NCI-H524 treated with DMSO at 0.1 percent for 48 hours (cell line): ENCODE data around the gene NDUFAF3.

Experiments used
- DNase-seq: peaks from one replicate; lab custom pipeline; 2025; lab: John Stamatoyannopoulos, UW

The NDUFAF3 gene, protein sequence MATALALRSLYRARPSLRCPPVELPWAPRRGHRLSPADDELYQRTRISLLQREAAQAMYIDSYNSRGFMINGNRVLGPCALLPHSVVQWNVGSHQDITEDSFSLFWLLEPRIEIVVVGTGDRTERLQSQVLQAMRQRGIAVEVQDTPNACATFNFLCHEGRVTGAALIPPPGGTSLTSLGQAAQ

DNA sequence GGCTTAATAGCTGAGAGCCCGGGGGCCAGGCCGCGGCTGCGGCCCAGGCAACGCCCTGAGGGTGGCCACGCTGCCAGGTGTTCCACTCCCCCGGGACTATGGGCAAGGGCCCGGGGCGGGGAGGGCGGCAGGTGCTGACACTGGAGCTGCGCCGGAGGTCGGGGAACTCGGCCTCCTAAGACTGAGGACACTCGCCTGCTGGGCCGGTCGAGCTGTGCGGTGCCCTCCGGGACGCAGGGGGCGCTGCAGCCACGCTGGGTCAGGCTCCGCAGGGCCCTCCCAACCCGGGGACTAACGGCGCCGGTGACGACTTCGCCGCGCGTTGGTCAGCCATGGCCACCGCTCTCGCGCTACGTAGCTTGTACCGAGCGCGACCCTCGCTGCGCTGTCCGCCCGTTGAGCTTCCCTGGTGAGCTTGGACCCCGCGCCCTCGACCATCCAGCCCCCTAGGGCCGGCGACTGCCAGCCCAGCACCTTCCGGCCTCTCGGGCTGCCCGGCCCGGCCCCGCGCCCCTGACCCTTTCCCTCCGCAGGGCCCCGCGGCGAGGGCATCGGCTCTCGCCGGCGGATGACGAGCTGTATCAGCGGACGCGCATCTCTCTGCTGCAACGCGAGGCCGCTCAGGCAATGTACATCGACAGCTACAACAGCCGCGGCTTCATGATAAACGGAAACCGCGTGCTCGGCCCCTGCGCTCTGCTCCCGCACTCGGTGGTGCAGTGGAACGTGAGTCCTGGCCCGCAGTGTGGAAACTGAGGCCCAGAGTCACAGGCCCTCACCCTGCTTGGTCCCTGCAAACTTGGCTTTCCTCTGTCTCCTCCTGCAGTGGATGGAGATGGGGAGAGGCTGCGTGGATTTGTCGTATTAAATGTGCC, at the start of gene NDUFAF3:
TSS of gene NDUFAF3 (plus strand) at position 309 of the 875 bp plus-strand sequence. CDS start at position 333, 24 bp downstream.
- DNase-seq, result peak; percentile 67

- no peak for DNase-seq
Observed at GRCh38 chr3:48974076-48974864, 47.7 kb upstream of the NDUFAF3 start.

- no peak for DNase-seq
Observed at GRCh38 chr3:48979451-48979850, 42.5 kb upstream of the NDUFAF3 start.

GRCh38 chr3:48980295-48980694, 41.6 kb upstream of the NDUFAF3 start:
- no peak for DNase-seq

DNA sequence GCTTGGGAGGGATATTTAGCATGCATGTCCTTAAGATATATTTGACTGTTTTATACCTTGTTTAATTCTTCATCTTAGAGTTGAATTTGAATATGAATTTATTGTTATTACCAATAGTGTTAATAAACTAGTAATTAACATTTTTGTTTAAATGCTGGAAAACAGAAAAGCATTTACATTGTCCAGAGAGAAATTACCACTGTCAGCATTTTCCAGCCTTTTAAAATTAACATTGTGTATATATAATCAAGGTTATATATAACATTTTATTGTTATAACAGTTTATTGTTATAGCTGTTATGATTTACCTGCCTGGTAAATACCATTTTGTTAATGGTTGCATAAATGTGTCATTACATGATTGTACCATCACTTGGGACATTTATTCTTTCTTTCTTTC, 39.9 kb upstream of the NDUFAF3 start:
- DNase-seq, result no peak

DNA sequence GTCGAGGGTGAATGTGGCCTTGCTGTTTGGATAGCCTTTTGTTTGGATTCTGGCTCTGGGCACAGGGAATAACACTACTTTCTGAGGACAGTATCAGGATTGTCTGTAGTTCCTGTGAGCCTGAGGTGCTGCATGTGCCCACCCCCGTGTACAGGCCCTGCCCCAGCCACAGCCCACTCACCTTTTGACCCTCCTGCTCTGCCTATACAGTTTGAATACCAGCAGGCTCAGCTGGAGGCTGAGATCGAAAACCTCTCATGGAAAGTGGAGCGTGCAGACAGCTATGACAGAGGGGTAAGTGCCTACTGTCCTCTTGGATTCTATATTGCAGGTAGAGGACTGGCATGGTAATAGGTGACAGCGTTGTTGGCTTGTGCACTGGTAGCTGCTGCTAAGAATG, 39.2 kb upstream of the NDUFAF3 start:
- no peak for DNase-seq

- no peak for DNase-seq
Observed at GRCh38 chr3:48983096-48983495, 38.8 kb upstream of the NDUFAF3 start.

DNA sequence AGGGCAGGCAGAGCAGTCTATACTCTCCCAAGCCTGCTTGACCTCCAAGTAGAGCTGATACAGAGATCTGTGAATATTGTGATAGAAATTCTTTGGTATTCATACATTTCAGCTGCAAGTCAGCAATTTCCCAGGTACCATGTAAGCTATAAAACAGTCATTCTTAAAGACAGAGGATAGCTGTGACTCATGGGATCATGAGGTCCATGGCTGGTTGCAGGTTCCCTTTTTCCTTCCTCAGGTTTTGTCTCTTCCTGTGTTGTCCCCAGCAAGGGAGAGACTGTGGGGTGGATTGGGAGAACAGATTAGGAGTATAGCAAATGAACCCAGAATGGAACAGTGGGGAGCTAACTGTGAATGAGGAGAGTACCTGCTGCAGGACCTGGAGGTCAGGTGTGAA, 37.3 kb upstream of the NDUFAF3 start:
- DNase-seq, result no peak

- DNase-seq, result no peak
Observed at GRCh38 chr3:48985831-48986376, 36.0 kb upstream of the NDUFAF3 start.

GRCh38 chr3:48989126-48989795, 32.7 kb upstream of the NDUFAF3 start:
- no peak for DNase-seq

GRCh38 chr3:48989796-48990635, 31.9 kb upstream of the NDUFAF3 start, which contains the start of gene P4HTM:
TSS of gene P4HTM (plus strand) at chr3:48990241. CDS start at chr3:48990257, 16 bp downstream.
- DNase-seq, result peak; percentile 39

DNA sequence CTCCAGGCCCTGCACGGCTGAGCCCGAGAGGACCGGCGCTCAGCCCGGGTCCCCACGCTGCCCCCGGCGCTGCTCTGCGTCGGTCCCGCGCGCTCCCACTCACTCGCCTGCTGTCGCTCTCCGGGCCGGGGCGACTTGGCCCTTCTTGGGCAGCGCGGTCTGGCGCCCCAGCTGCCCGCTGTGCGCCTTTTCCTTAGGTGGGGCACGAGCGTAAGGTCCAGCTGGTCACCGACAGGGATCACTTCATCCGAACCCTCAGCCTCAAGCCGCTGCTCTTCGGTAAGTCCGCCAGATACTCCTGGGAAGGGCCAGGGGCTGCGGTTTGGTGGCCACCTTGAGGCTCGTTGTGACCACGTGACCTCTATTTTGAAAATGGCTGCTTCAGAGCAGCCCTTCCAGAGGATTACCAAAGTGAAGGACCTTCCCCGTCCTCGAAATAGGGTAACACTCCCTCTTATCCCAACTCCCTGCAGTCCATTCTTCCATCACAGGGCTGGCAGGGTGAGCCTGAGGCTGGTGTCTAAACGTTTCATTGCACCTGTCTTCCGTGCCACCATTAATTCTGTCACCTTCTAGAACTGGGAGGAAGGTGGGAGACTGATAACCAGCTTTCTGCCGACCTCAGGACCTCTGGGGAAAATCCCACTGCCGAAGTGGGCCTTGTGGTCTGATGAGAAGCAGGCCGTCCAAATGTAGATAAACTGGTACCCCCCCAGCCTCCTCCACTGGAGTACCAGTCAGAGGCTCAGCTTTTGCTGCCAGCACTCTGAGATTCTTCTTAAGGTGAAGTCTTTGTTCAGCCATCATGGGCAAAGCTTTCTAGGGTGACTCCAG, 31.1 kb upstream of the NDUFAF3 start:
- no peak for DNase-seq

- DNase-seq, result no peak
Observed at GRCh38 chr3:48991851-48992545, 29.9 kb upstream of the NDUFAF3 start.

- no peak for DNase-seq
Observed at GRCh38 chr3:48993834-48994233, 28.1 kb upstream of the NDUFAF3 start.

DNA sequence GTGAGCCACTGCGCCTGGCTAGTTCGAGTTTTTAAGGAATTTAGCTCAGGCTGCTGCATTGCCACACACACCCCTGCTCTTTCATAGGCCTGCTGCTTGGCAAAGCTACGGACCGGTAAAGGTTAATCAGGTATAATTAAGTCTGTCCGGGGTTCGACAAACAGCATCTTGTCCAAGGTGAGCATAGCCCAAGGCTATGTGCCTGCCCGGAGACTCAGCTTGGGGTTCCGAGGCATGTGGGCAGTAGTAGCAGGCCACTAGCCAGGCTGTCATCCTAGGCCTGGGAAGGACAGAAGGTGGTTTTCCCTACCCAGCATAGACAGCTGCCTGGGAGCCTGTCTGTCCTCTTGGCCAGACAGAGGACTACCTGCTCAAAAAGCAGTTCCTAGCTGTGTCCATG, 25.3 kb upstream of the NDUFAF3 start:
- no peak for DNase-seq

DNA sequence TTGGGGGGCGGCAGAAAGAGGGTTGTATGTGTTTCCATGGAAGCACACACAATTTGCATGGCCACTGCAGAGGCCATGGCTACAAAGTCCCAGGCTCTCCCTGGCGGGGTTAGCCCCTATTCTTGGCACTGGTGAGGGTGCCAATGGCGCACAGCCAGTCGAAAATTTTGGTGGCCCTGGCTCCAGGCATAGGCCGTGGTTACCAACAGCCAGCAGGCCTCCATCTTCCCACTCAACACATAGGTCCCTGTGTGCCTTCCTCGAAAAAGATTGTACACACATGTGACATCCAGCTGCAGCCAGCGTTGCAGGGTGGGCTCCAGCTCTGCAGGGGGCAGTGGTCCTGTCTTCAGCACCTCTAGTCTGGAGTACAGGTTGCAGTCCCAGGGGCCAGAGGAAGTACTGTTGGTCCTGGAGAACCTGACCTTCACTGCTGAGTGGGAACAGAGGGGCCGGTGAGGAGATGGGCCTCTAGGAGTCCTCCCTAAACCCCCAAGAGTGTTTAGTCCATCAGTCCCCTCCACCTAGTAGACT, 24.8 kb upstream of the NDUFAF3 start:
- no peak for DNase-seq

DNA sequence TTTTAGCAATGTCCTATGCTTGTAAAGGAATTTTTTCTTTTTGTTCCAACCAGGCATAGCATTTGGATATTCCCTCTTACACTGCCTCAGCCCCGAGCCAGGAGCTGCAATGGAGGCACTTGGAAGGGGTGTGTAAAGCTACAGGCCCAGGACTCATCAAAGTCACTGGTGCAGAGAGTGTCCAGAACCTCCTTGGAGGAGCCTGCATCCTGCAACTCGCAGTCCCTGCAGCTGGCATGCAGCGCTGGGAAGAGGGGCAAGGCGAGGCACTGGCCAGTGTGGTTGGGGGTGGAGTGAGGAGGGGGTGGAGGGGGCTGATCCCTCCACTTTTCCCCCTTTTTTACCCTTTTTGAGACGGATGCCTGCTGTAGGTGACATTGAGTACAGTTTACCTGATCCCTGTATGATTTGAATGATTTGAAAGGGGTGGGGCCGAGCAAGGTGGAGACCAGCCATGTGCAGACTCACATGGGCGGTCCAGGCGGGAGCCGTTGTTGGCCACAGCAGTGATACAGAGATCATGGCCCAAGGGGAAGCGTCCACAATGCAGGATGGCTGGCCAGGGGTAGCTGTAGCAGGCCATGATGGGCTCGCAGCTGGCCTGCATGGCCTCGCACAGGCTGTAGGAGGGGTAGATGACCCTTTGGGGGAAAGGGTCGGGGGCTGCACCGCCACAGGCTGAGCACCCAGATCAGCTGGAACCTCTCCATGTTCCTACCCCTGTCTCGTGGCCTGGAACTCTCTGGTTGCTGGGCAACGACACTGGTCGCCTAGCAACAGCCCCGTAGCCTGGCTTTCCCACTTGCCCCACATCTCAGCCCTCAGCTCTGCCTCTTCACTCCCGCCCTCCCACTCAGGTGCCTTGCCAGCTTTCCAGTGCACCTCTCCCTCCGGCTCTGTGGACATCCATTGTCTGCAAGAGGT, 23.9 kb upstream of the NDUFAF3 start:
- no peak for DNase-seq
